Measurements from ENCODE around the gene PCYT1B. TPM values are rescaled to one million over a fixed set of nuclear protein-coding genes. Genes with fewer than 3 reads are reported as not detected.

Gene PCYT1B
- total RNA-seq, 2 experiments from 2014 or later: 0.04 to 0.36 TPM

DNA sequence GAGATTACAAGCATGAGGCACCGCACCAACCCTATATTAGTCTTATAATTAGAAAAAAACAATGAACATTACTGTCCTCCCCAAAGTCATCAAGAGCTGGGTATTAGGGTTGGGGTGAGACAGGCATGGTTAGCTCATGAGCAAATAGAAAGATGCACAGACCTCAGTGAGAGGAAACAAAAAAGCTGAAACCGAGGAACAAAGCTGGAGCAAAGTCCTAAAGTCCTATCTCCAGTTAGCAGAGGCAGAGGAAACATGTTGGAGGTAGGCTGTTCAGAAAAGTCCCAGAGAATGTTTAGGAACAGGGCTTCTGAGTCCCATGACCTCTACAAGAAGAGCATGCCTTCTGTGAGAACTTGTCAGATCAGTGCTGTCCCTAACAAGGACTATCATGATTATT is 4.6 kb upstream of the PCYT1B start:
- Mint-ChIP-seq H3K36me3 (ENCODE audit: low read depth) (no peaks in the 10 kb centered on the region), H3K4me3 (no peak overlapping the region), H3K4me1 (ENCODE audit: low read depth) (peaks cover 9% of the 10 kb centered on the region), H3K9me3 (no peaks in the 10 kb centered on the region), H3K27ac (no peak overlapping the region), H3K27me3 (peaks cover 5% of the 10 kb centered on the region)
- ATAC-seq (no peak), DNase-seq (no peak)
- ChIA-PET POLR2A (no interaction called here), CTCF (no interaction called here)
- intact Hi-C loops (cut with micrococcal nuclease): no loop called here
- TF ChIP-seq, protein P1, sequence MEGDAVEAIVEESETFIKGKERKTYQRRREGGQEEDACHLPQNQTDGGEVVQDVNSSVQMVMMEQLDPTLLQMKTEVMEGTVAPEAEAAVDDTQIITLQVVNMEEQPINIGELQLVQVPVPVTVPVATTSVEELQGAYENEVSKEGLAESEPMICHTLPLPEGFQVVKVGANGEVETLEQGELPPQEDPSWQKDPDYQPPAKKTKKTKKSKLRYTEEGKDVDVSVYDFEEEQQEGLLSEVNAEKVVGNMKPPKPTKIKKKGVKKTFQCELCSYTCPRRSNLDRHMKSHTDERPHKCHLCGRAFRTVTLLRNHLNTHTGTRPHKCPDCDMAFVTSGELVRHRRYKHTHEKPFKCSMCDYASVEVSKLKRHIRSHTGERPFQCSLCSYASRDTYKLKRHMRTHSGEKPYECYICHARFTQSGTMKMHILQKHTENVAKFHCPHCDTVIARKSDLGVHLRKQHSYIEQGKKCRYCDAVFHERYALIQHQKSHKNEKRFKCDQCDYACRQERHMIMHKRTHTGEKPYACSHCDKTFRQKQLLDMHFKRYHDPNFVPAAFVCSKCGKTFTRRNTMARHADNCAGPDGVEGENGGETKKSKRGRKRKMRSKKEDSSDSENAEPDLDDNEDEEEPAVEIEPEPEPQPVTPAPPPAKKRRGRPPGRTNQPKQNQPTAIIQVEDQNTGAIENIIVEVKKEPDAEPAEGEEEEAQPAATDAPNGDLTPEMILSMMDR (IDR thresholded peaks at IDR 0.05): no peak

DNA sequence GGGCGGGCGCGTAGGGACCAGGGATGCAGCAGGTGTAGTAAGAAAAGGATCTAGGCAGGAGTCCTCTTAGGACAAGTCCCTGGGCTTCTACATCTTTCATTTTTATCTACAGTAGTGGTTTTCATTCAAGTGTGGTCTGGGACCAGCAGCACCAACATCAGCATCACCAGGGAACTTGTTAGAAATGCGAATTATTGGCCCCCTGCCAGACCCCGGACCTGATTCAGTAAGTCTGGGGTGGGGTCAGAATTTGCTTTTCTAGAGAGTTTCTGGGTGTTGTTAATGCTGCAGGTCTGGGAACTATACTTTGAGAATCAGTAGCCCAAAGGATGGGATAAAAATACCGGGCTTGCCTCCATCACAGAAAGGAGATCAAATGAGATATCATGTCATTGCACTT is 1.3 kb upstream of the PCYT1B start:
- CTCF ChIA-PET: no interaction called here

GRCh38 chrX:24646745-24647182 is 383 bp downstream of the PCYT1B start:
- H3K4me1 Mint-ChIP-seq (ENCODE audit: low read depth): peaks cover 16% of the 10 kb centered on the region
- H3K27me3 Mint-ChIP-seq: peaks cover 14% of the 10 kb centered on the region
- intact Hi-C loops (cut with micrococcal nuclease): no loop called here
- no peaks in the 10 kb centered on the region for H3K36me3 Mint-ChIP-seq (ENCODE audit: low read depth)
- TF ChIP-seq, protein P1 (IDR thresholded peaks at IDR 0.05): no peak
- H3K27ac Mint-ChIP-seq: no peak overlapping the region
- DNase-seq (no peak), ATAC-seq (peak; percentile 26)
- POLR2A ChIA-PET: no interaction called here
- peak overlapping the region; percentile 67 for H3K4me3 Mint-ChIP-seq
- CTCF ChIA-PET: no interaction called here
- no peaks in the 10 kb centered on the region for H3K9me3 Mint-ChIP-seq

More for the DNA sequence above, 1.3 kb upstream of the PCYT1B start:
- Mint-ChIP-seq H3K27me3 (peaks cover 14% of the 10 kb centered on the region), H3K9me3 (no peaks in the 10 kb centered on the region), H3K36me3 (ENCODE audit: low read depth) (no peaks in the 10 kb centered on the region), H3K27ac (no peak overlapping the region), H3K4me3 (no peak overlapping the region), H3K4me1 (ENCODE audit: low read depth) (peaks cover 16% of the 10 kb centered on the region)
- no peak for DNase-seq
- TF ChIP-seq, protein P1 (IDR thresholded peaks at IDR 0.05): no peak
- intact Hi-C loops (cut with micrococcal nuclease): no loop called here
- no peak for ATAC-seq
- POLR2A ChIA-PET: no interaction called here

- DNase-seq (no peak), ATAC-seq (no peak)
- H3K27ac Mint-ChIP-seq: no peak overlapping the region
- H3K36me3 Mint-ChIP-seq (ENCODE audit: low read depth): no peaks in the 10 kb centered on the region
- ChIA-PET CTCF (no interaction called here), POLR2A (no interaction called here)
- intact Hi-C loops (cut with micrococcal nuclease): no loop called here
- H3K9me3 Mint-ChIP-seq: no peaks in the 10 kb centered on the region
- TF ChIP-seq, protein P1 (IDR thresholded peaks at IDR 0.05): no peak
- H3K4me1 Mint-ChIP-seq (ENCODE audit: low read depth): peaks cover 16% of the 10 kb centered on the region
- H3K27me3 Mint-ChIP-seq: peaks cover 14% of the 10 kb centered on the region
- H3K4me3 Mint-ChIP-seq: no peak overlapping the region
These were observed 1.1 kb downstream of the PCYT1B start for GRCh38 chrX:24646006-24646405.

DNA sequence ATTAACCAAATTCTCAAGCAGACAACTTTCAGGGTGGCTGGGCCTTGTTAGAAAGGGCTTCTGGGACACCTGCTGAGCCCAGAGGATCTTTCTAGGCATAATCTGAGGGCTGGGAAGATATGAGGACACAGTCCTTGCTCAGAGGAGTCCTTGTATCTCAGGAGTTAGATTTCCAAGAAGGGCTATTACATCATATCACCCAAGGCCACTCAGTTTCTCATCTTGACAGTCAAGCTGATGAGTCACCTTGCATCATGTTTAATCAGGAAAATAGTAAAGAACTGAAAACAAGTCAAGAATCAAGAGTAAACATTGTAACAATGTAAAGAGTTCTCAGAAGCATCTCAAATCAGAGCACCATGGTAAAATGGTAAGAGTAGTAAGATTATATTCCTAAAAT is 4.0 kb downstream of the PCYT1B start:
- TF ChIP-seq, protein P1 (IDR thresholded peaks at IDR 0.05): no peak
- Mint-ChIP-seq H3K9me3 (no peaks in the 10 kb centered on the region), H3K27me3 (peaks cover 14% of the 10 kb centered on the region), H3K4me1 (ENCODE audit: low read depth) (peaks cover 16% of the 10 kb centered on the region), H3K4me3 (no peak overlapping the region), H3K27ac (no peak overlapping the region), H3K36me3 (ENCODE audit: low read depth) (no peaks in the 10 kb centered on the region)
- ChIA-PET POLR2A (no interaction called here), CTCF (no interaction called here)
- DNase-seq: no peak
- intact Hi-C loops (cut with micrococcal nuclease): no loop called here
- ATAC-seq: no peak
